GM19452 (cell line): ENCODE measurements around the gene NCK2.

Source experiments
- ATAC-seq: cut with Tn5 transposase; IDR thresholded peaks from one replicate; pipeline ENCODE4 v1.9.1; 2021; ENCODE audit not compliant: unreplicated experiment

NCK2 gene

GRCh38 chr2:105789745-105790460, 45.2 kb downstream of the NCK2 start:
- peak; percentile 80 for ATAC-seq

- ATAC-seq = peak; percentile 23
Observed at GRCh38 chr2:105790461-105791149, 45.9 kb downstream of the NCK2 start.

GRCh38 chr2:105791229-105791628, 46.5 kb downstream of the NCK2 start:
- ATAC-seq = no peak

GRCh38 chr2:105792561-105792960, 47.8 kb downstream of the NCK2 start:
- no peak for ATAC-seq

- ATAC-seq = no peak
Observed at GRCh38 chr2:105793196-105793975, 48.7 kb downstream of the NCK2 start.

DNA sequence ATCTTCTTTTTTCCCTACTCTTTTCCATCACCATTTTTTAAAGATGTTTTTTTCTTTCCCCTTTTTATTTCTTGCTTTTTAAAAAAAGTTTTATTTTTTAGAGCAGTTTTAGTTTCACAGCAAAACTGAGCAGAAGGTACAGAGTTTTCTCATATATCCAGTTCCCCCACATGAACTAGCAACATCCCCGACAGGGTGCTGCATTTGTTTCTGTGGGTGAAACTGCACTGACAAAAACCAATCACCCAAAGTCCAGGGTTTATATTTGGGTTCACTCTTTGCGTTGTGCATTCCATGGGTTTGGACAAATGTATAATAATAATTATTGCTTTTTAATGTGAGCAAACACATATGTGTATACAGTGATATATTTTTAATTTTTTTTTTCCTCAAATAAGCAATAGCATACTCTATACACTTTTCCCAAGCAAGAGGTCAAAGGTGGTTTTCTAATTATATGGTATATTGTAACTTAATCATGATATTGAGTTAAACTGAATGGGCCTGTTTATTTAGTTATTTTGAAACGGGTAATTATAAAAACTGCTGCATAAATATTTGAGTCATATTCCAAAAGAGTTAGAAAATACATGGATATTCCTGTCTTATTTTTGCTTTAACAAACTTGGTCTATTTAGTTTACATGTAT, 50.3 kb downstream of the NCK2 start:
- ATAC-seq = no peak

GRCh38 chr2:105795575-105795934, 50.8 kb downstream of the NCK2 start:
- ATAC-seq = no peak

DNA sequence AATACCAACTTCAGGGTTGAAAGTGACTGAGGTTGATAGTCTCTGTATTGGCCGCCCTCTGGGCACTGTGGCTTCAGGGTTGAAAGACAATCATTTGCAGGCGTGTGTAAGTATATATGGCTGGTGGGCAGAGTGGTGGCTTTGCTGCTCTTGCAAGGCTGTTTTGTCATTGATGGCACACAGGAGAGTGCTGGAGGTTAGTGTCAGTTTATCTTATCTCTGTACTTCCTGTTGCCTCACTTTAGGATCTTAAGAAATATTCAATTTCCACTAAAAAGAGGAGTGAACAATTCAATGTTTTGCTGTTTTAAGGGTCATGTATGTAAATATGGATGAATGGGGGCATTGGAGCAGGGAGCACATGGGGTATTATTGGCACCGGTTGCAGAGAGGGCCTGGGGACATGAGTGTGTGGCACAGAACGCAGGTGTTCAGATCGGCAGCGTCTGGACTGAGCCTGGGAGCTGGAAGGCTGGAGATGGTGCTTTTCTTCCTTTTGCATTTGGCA, 51.5 kb downstream of the NCK2 start:
- peak; percentile 29 for ATAC-seq

DNA sequence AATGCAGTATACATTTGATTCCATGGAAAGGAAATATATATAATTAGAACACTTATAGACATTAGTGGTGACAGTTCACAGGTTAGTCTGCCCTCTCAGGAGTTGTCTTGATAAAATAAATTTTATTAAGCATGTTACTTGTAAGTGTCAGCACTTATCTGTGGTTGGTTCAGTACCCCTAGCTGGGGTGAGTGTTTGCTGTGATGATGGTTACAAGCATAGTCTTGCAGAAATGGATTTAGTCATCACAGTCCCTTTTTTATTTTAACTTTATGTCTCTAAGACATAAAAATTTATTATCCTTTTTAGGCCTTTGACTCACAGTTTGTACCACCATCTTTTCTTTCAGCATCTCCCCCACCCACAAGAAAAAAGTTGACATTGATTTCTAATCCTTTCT, 52.1 kb downstream of the NCK2 start:
- ATAC-seq = no peak

- peak; percentile 50 for ATAC-seq
Observed at GRCh38 chr2:105797298-105797819, 52.6 kb downstream of the NCK2 start.

DNA sequence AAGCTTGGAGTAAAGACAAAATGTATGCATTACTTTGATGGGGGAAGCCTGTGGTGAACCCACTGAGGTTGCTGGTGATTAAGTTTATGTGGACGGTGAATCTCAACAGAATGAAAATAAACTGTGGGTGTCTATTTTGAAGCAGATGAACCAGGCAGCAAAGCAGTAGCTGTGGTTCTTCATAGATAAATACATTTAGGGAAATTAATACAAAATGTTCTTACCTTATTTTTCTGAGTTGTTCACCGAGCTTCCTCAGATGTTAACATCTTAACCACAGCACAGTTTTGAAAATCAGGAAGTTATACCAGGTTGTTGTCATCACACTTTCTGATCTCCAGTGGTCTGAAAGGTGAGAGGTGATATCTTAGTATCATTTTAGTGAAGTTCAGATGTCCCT, 53.9 kb downstream of the NCK2 start:
- ATAC-seq = no peak

- ATAC-seq = no peak
Observed at GRCh38 chr2:105800036-105800713, 55.5 kb downstream of the NCK2 start.

DNA sequence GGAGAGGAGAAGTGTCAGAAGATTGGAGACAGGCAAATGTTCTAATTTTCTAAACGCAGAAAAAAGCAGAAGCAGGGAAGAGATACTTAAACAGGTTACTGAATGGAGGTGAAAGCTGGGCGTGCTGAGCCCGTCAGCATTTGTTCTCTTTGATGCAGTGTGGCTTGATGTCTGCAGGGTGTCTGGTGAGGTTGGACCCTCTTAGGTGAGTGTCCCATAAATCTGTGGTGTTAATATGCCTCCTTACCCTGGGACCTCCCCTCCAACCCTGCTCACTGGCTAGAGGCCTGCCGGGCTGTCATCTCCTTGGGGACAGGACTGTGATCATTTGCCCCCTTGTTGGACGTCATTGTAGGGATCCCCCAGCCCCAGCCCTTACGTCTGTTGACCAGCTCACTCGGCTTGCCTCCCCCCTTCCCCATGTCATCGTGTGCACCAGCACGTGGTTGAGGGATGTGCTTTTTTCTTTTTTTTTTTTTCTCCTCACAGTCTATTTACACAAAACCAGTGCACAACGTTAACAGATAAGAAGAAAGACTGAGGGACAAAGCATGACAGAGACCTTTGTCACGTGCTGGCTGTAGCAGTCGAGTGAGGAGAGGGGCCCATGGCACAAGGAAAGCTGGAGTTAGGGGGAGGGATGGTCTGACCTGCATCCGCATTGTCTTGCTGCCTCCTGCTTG, 56.4 kb downstream of the NCK2 start:
- no peak for ATAC-seq

- ATAC-seq = no peak
Observed at GRCh38 chr2:105801961-105802360, 57.2 kb downstream of the NCK2 start.

DNA sequence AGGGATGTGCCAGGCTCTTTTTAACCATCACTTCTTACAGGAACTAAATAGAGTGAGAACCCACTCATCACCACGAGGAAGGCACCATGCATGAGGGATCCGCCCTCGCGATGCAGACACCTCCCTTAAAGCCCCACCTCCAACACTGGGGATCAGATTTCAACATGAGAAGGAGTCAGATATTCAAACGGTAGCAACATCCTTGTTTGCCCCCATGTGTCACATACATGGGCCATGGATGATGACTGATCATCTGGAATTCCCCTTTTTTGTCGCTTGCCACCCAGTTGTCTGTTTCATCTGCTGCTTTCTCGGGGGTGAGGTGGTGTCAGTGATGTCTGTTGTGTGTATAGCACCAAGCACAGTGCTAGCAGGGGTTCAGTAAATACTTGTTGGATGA, 57.9 kb downstream of the NCK2 start:
- peak; percentile 48 for ATAC-seq

DNA sequence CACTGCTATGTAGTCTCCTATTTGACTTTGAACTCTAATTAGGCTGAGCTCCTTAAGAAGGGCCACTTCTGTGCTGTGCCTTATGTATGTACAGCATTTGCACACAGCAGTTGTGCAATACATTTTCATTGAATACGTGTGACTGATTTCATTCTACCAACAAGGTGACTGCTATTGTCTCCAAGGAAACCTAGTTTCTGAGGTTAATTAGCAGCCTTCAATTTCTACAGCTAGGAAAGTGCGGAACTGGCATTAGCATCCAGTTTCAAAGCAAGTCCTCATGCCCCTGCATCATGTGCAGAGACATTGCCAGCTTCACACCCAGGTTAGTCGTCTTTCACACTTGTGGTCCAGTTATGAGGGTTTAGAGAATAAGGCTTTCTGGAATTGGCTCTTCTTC, 58.6 kb downstream of the NCK2 start:
- ATAC-seq = no peak

DNA sequence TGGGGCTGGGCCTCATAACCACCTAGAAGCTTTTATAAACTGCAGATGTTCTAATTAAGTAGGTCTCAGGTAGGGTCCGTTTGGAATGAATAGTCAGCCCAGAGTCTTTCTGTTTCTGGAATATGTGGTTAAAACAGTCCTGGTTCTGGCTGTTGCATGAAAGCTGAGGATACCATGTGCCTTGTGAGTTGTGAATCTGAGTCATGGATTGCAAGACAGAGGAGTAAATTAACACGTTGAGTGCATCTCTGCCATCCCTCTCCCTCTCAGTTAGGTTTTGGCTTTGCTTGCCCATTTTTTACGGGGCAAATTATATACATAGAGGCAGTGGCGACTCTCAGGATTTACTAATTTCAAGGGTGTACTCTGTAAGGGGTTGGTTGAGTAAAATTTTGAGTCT, 59.1 kb downstream of the NCK2 start:
- no peak for ATAC-seq

DNA sequence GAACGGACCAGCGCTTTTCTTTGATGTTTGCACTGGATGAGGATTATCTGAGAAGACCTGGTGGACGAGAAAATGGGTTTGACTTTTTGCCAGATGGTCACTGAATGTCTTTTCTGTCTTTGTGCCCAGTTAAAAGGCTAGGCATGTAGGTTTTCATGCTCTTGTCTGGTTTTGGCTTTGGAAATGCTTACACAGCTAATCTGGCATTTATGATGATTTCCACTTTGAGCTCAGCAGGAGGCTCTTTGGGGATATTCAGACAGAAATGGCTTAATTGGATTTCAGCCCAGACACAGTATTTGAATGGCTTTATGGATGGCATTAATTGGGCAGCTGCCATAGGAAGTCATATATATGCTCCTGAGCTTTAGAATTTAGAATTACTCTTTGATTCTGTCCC, 59.6 kb downstream of the NCK2 start:
- ATAC-seq = no peak

DNA sequence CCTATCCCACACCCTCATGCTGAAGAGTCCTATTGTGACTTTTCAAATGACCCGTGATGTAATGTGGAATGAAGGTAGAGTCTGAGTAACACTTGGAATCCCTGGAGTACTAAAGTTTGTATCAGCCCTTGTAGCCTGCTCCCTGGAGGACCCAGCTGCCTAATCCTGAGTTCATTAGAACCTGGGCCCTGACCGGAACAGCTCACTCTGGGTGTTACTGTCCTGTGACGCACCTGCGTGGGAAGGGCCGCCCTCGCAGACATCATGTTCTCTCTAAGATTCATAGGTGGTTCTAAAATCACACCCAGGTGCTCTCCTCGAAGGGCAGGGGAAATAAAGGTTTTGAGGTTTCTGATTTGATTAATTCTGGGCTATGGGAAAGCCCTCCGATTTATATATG, 62.3 kb downstream of the NCK2 start:
- ATAC-seq = no peak
